HepG2 (cell line): Measurements from ENCODE around the gene PLA2G12B. TPM values are rescaled to one million over a fixed set of nuclear protein-coding genes. Genes with fewer than 3 reads are reported as not detected.
A peak's percentile ranks its signal among the peaks of the same experiment; 100 is the strongest.

Experiments
- AKAP8 ChIP-seq: sonication (generic); formaldehyde crosslinking; IDR thresholded peaks from 2 replicates; pipeline ENCODE4 v1.5.1; 2020; ENCODE audit warnings: mild to moderate bottlenecking, missing genetic modification reagents
- ARNT2 ChIP-seq: sonication (generic); formaldehyde crosslinking; IDR thresholded peaks from 2 replicates; pipeline ENCODE4 v1.8.0; 2022; ENCODE audit warnings: mild to moderate bottlenecking, low read depth, missing genetic modification reagents, moderate library complexity
- CEBPG ChIP-seq: IDR thresholded peaks from 2 replicates; pipeline ENCODE4 v1.6.1; 2016
- GLI4 ChIP-seq: sonication (generic); formaldehyde crosslinking; IDR thresholded peaks from 2 replicates; pipeline ENCODE4 v1.5.1; 2020; ENCODE audit warnings: missing genetic modification reagents, mild to moderate bottlenecking, moderate library complexity, borderline replicate concordance
- HNRNPL ChIP-seq: fragments of 200-400 bp; formaldehyde crosslinking; IDR thresholded peaks from 2 replicates; pipeline ENCODE4 v1.6.1; 2017; ENCODE audit warnings: mild to moderate bottlenecking, low read depth, low read length
- HOXD1 ChIP-seq: sonication (generic); formaldehyde crosslinking; IDR thresholded peaks from 2 replicates; pipeline ENCODE4 v1.5.0; 2020; ENCODE audit warnings: missing genetic modification reagents
- IRF2 ChIP-seq: IDR thresholded peaks from 2 replicates; pipeline ENCODE4 v1.6.1; 2018; ENCODE audit warnings: missing genetic modification reagents, missing compliant biosample characterization
- IRX3 ChIP-seq: sonication (generic); formaldehyde crosslinking; IDR thresholded peaks from 2 replicates; pipeline ENCODE4 v1.8.1; 2023; ENCODE audit warnings: mild to moderate bottlenecking, low read depth, missing genetic modification reagents, borderline replicate concordance
- JARID2 ChIP-seq: sonication (generic); formaldehyde crosslinking; IDR thresholded peaks from 2 replicates; pipeline ENCODE4 v1.8.1; 2023; ENCODE audit warnings: missing genetic modification reagents, inconsistent platforms; ENCODE audit not compliant: insufficient replicate concordance
- KLF11 ChIP-seq: IDR thresholded peaks from 2 replicates; pipeline ENCODE4 v1.6.1; 2016; ENCODE audit warnings: missing compliant biosample characterization
- MLLT10 ChIP-seq: sonication (generic); formaldehyde crosslinking; IDR thresholded peaks from 2 replicates; pipeline ENCODE4 v1.4.0; 2020; ENCODE audit warnings: missing genetic modification reagents
- NR2C2 ChIP-seq: sonication (generic); formaldehyde crosslinking; IDR thresholded peaks from 2 replicates; pipeline ENCODE4 v1.4.0; 2020; ENCODE audit warnings: missing genetic modification reagents, mild to moderate bottlenecking, moderate library complexity, borderline replicate concordance
- YEATS2 ChIP-seq: sonication (generic); formaldehyde crosslinking; IDR thresholded peaks from 2 replicates; pipeline ENCODE4 v1.4.0; 2020; ENCODE audit warnings: missing genetic modification reagents, borderline replicate concordance
- ZNF143 ChIP-seq: sonication (generic); formaldehyde crosslinking; IDR thresholded peaks from 2 replicates; pipeline ENCODE4 v1.4.0; 2020; ENCODE audit warnings: missing genetic modification reagents
- ZNF383 ChIP-seq: sonication (generic); formaldehyde crosslinking; IDR thresholded peaks from 2 replicates; pipeline ENCODE4 v1.4.0; 2020; ENCODE audit warnings: missing genetic modification reagents, mild to moderate bottlenecking, borderline replicate concordance
- ZNF564 ChIP-seq: sonication (generic); formaldehyde crosslinking; IDR thresholded peaks from 2 replicates; pipeline ENCODE4 v1.8.1; 2023; ENCODE audit warnings: mild to moderate bottlenecking, missing genetic modification reagents
- ZNF816 ChIP-seq: sonication (generic); formaldehyde crosslinking; IDR thresholded peaks from 2 replicates; pipeline ENCODE4 v1.8.0; 2022; ENCODE audit warnings: missing genetic modification reagents, mild to moderate bottlenecking, borderline replicate concordance
- ZNF879 ChIP-seq: sonication (generic); formaldehyde crosslinking; IDR thresholded peaks from 2 replicates; pipeline ENCODE4 v1.8.1; 2023; ENCODE audit warnings: missing genetic modification reagents
- polyA plus RNA-seq, 8 experiments: library from polyadenylated mRNA; depleted of rRNA in 3 of 8; stranded (reverse) in 7 of 8; unstranded in 1 of 8; fragments of >200 nt; fragmentation: Illumina TruSeq in 4 of 8; extraction: Trizol in 4 of 8; gene quantifications; 2 replicates each; pipeline versions ENCODE4 v1.2.1 to v1.2.3, GENCODE V29; 2011 to 2016; ENCODE audit warnings: low read depth in 4 of 8, missing spikeins in 1 of 8, mixed read lengths in 1 of 8; ENCODE audit not compliant: insufficient read depth in 1 of 8
- total RNA-seq, 5 experiments: library from RNA; depleted of rRNA; stranded (reverse); fragments of >200 nt; fragmentation: Illumina TruSeq; extraction: Trizol; gene quantifications; 2 replicates each; pipeline ENCODE4 v1.2.3, GENCODE V29; 2016; ENCODE audit warnings: low read depth in 1 of 5
- TF ChIP-seq, protein P1 (sequence below): sonication (generic); formaldehyde crosslinking; conservative IDR thresholded peaks from 2 replicates; pipeline ENCODE4 v1.8.0; 2022; ENCODE audit warnings: mild to moderate bottlenecking, moderate library complexity, missing genetic modification reagents
- TF ChIP-seq, protein P2 (sequence below): sonication (generic); formaldehyde crosslinking; IDR thresholded peaks from 2 replicates; pipeline ENCODE4 v1.5.0; 2020; ENCODE audit warnings: mild to moderate bottlenecking, missing genetic modification reagents
- TF ChIP-seq, protein P3 (sequence below): sonication (generic); formaldehyde crosslinking; IDR thresholded peaks from 2 replicates; pipeline ENCODE4 v1.5.0; 2020; ENCODE audit warnings: mild to moderate bottlenecking, missing genetic modification reagents, borderline replicate concordance
- TF ChIP-seq, protein P4 (sequence below): sonication (generic); formaldehyde crosslinking; conservative IDR thresholded peaks from 2 replicates; pipeline ENCODE4 v1.4.0; 2020; ENCODE audit warnings: missing genetic modification reagents

Gene PLA2G12B
- total and polyA plus RNA-seq, 2 of the 13 experiments (the other 11 are each of a cell fraction or from before 2014, with no cell fraction given) = 7.7 to 38.0 TPM

DNA sequence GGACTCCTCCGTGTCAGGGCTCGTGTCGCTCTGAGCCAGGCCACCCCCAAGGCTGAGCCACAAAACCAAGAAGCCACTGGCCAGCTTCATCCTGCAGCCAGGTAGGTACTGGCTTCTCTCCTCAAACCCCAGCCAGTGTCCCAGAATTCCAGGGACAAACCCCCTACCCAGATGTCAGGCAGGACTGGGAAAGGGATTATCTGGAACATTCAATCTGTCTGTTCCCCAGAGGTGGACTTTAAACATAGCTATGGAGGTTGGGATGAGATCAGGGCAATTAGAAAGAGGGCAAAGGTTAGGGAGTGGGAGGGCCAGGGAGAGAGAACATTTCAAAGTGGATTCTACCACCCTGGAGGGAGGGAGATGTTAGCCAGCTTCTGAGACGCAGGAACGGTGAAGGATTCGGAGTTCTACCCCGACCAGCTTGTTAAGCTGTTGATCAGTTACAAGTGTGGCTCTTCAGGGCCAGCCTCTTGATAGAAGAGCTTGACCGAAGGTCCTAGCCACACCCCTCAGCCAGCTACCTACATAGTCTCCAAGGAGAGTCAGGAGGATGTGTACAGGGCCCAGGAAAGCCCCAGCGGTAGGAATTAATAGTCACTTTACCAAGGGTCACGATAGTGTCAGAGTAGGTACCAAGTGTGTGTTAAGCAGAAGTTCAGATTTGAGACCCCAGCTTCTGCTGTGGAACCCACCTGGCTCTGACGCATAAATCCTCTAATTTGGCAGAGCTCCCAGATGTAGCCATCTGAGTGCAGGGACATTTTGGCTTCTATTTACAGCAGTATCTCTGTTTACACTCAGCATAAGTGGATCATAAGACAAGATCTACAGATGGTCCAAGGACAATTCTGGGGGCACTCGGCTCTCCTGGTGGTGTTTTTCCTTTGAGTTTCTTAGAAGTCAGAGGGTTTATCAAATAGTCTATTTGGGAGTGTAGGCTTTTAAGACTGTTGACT is at the start of gene PLA2G12B (continued):
- TF ChIP-seq, protein P1, sequence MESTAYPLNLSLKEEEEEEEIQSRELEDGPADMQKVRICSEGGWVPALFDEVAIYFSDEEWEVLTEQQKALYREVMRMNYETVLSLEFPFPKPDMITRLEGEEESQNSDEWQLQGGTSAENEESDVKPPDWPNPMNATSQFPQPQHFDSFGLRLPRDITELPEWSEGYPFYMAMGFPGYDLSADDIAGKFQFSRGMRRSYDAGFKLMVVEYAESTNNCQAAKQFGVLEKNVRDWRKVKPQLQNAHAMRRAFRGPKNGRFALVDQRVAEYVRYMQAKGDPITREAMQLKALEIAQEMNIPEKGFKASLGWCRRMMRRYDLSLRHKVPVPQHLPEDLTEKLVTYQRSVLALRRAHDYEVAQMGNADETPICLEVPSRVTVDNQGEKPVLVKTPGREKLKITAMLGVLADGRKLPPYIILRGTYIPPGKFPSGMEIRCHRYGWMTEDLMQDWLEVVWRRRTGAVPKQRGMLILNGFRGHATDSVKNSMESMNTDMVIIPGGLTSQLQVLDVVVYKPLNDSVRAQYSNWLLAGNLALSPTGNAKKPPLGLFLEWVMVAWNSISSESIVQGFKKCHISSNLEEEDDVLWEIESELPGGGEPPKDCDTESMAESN (CRISPR knock-in tag) = 0 out of 2 replicates have a peak, but pooled peaks have one; percentile 23
- TF ChIP-seq HOXD1 (CRISPR knock-in tag) = no peak
- no peak for TF ChIP-seq YEATS2 (CRISPR knock-in tag)
- no peak for TF ChIP-seq ZNF816 (CRISPR knock-in tag)
- TF ChIP-seq, protein P2, sequence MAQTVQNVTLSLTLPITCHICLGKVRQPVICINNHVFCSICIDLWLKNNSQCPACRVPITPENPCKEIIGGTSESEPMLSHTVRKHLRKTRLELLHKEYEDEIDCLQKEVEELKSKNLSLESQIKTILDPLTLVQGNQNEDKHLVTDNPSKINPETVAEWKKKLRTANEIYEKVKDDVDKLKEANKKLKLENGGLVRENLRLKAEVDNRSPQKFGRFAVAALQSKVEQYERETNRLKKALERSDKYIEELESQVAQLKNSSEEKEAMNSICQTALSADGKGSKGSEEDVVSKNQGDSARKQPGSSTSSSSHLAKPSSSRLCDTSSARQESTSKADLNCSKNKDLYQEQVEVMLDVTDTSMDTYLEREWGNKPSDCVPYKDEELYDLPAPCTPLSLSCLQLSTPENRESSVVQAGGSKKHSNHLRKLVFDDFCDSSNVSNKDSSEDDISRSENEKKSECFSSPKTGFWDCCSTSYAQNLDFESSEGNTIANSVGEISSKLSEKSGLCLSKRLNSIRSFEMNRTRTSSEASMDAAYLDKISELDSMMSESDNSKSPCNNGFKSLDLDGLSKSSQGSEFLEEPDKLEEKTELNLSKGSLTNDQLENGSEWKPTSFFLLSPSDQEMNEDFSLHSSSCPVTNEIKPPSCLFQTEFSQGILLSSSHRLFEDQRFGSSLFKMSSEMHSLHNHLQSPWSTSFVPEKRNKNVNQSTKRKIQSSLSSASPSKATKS (CRISPR knock-in tag) = no peak
- TF ChIP-seq IRF2 (CRISPR knock-in tag) = no peak
- no peak for TF ChIP-seq MLLT10 (CRISPR knock-in tag)
- TF ChIP-seq GLI4 (CRISPR knock-in tag) = no peak
- TF ChIP-seq, protein P3, sequence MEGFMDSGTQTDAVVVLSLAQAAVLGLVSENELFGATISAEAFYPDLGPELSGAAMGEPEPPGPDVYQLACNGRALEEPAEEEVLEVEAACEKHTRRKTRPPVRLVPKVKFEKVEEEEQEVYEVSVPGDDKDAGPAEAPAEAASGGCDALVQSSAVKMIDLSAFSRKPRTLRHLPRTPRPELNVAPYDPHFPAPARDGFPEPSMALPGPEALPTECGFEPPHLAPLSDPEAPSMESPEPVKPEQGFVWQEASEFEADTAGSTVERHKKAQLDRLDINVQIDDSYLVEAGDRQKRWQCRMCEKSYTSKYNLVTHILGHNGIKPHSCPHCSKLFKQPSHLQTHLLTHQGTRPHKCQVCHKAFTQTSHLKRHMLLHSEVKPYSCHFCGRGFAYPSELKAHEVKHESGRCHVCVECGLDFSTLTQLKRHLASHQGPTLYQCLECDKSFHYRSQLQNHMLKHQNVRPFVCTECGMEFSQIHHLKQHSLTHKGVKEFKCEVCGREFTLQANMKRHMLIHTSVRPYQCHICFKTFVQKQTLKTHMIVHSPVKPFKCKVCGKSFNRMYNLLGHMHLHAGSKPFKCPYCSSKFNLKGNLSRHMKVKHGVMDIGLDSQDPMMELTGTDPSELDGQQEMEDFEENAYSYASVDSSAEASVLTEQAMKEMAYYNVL (CRISPR knock-in tag) = no peak
- TF ChIP-seq, protein P4, sequence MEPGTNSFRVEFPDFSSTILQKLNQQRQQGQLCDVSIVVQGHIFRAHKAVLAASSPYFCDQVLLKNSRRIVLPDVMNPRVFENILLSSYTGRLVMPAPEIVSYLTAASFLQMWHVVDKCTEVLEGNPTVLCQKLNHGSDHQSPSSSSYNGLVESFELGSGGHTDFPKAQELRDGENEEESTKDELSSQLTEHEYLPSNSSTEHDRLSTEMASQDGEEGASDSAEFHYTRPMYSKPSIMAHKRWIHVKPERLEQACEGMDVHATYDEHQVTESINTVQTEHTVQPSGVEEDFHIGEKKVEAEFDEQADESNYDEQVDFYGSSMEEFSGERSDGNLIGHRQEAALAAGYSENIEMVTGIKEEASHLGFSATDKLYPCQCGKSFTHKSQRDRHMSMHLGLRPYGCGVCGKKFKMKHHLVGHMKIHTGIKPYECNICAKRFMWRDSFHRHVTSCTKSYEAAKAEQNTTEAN (CRISPR knock-in tag) = 0 out of 2 replicates have a peak, but pooled peaks have one; percentile 29
- TF ChIP-seq HNRNPL = no peak
- no peak for TF ChIP-seq ZNF564 (CRISPR knock-in tag)
- no peak for TF ChIP-seq JARID2 (CRISPR knock-in tag)
- TF ChIP-seq AKAP8 = no peak
- 0 out of 2 replicates have a peak, but pooled peaks have one; percentile 54 for TF ChIP-seq ZNF879
- TF ChIP-seq KLF11 (CRISPR knock-in tag) = no peak
- peak; percentile 85 for TF ChIP-seq NR2C2 (CRISPR knock-in tag)
- TF ChIP-seq ZNF143 = no peak
- TF ChIP-seq CEBPG (CRISPR knock-in tag) = no peak
- no peak for TF ChIP-seq IRX3 (CRISPR knock-in tag)
- no peak for TF ChIP-seq ARNT2 (CRISPR knock-in tag)
- TF ChIP-seq ZNF383 (CRISPR knock-in tag) = no peak
